Smooth muscle cell (in vitro differentiated cells): ENCODE data around the gene JOSD2. TPM values are rescaled to one million over a fixed set of nuclear protein-coding genes. Genes with fewer than 3 reads are reported as not detected.

Experiments
- DNase-seq: peaks from one replicate; lab custom pipeline; 2025; ENCODE audit not compliant: unreplicated experiment; lab: John Stamatoyannopoulos, UW
- H2AFZ ChIP-seq: fragments of 200-600 bp; sonication (generic); 2 replicates; pipeline ENCODE4 v1.6.0; 2016; ENCODE audit warnings: antibody characterized with exemption, low read depth, mild to moderate bottlenecking
- H3F3A ChIP-seq: fragments of 200-600 bp; sonication (generic); 2 replicates; pipeline ENCODE4 v1.6.0; 2017; ENCODE audit warnings: antibody characterized with exemption, low read depth
- H3K27ac ChIP-seq: fragments of 200-600 bp; sonication (generic); 2 replicates; pipeline ENCODE4 v1.5.1; 2016; ENCODE audit warnings: low read depth, mild to moderate bottlenecking
- H3K27me3 ChIP-seq: fragments of 200-600 bp; sonication (generic); 2 replicates; pipeline ENCODE4 v1.6.1; 2016; ENCODE audit warnings: low read depth, mild to moderate bottlenecking
- H3K36me3 ChIP-seq: fragments of 200-600 bp; sonication (generic); 2 replicates; pipeline ENCODE4 v1.5.1; 2016; ENCODE audit warnings: low read depth
- H3K4me1 ChIP-seq: fragments of 200-600 bp; sonication (generic); 2 replicates; pipeline ENCODE4 v1.5.1; 2016; ENCODE audit warnings: low read depth
- H3K4me2 ChIP-seq: fragments of 200-600 bp; sonication (generic); 2 replicates; pipeline ENCODE4 v1.6.0; 2016; ENCODE audit warnings: mild to moderate bottlenecking
- H3K4me3 ChIP-seq: fragments of 200-600 bp; sonication (generic); 2 replicates; pipeline ENCODE4 v1.5.1; 2016; ENCODE audit warnings: mild to moderate bottlenecking
- H3K79me2 ChIP-seq: fragments of 200-600 bp; sonication (generic); 2 replicates; pipeline ENCODE4 v1.6.0; 2016; ENCODE audit warnings: low read depth, mild to moderate bottlenecking
- H3K9ac ChIP-seq: fragments of 200-600 bp; sonication (generic); 2 replicates; pipeline ENCODE4 v1.6.0; 2016; ENCODE audit warnings: low read depth
- H3K9me3 ChIP-seq: fragments of 200-600 bp; sonication (generic); replicated peaks from 2 replicates; pipeline ENCODE4 v1.5.1; 2016; ENCODE audit warnings: low read depth
- H4K20me1 ChIP-seq: fragments of 200-600 bp; sonication (generic); 2 replicates; pipeline ENCODE4 v1.6.0; 2016; ENCODE audit warnings: low read depth
- CTCF ChIP-seq: fragments of 200-600 bp; sonication (generic); IDR thresholded peaks from 2 replicates; pipeline ENCODE4 v1.5.1; 2017; ENCODE audit warnings: borderline replicate concordance, mild to moderate bottlenecking, antibody characterized with exemption; ENCODE audit not compliant: insufficient read depth, poor library complexity, severe bottlenecking
- WGBS: methylation state at CpG from one replicate; pipeline ENCODE4 v1.1.7; 2016; ENCODE audit warnings: low lambda C conversion rate; 5-methylcytosine and 5-hydroxymethylcytosine counted together
- polyA plus RNA-seq: library from polyadenylated mRNA; unstranded; fragments of >200 nt; fragmentation: Nextera tagmentation; extraction: Ambion mirVana; gene quantifications from 2 replicates; pipeline ENCODE4 v1.2.1, GENCODE V29; 2016
- total RNA-seq: library from RNA; depleted of rRNA; stranded (reverse); fragments of >200 nt; gene quantifications from 2 replicates; pipeline ENCODE4 v1.2.3, GENCODE V29; 2014

JOSD2 gene
- total and polyA plus RNA-seq, 2 experiments from 2014 or later: 17.1 to 77.6 TPM

GRCh38 chr19:50555450-50556281, 44.7 kb upstream of the JOSD2 start:
- Histone ChIP-seq H2AFZ (peak overlapping the region; percentile 91), H4K20me1 (no peaks in the 10 kb centered on the region), H3K4me2 (peak overlapping the region; percentile 93), H3K4me1 (no peaks in the 10 kb centered on the region), H3K36me3 (no peaks in the 10 kb centered on the region), H3K9ac (no peak overlapping the region), H3K27me3 (peaks cover 26% of the 10 kb centered on the region), H3F3A (no peaks in the 10 kb centered on the region), H3K9me3 (no peaks in the 10 kb centered on the region), H3K4me3 (peak overlapping the region; percentile 62), H3K27ac (no peak overlapping the region), H3K79me2 (no peaks in the 10 kb centered on the region)
- WGBS: 43% methylated on average over 28 of the region's 28 CpGs
- no peak for DNase-seq
- TF ChIP-seq CTCF: no peak

GRCh38 chr19:50555033-50555432, 44.0 kb upstream of the JOSD2 start:
- Histone ChIP-seq H3K4me2 (no peak overlapping the region), H2AFZ (no peak overlapping the region), H3K4me1 (no peaks in the 10 kb centered on the region), H3K9me3 (no peaks in the 10 kb centered on the region), H3K27me3 (peaks cover 26% of the 10 kb centered on the region), H3K79me2 (no peaks in the 10 kb centered on the region), H3K9ac (no peak overlapping the region), H3K4me3 (no peak overlapping the region), H3F3A (no peaks in the 10 kb centered on the region), H4K20me1 (no peaks in the 10 kb centered on the region), H3K36me3 (no peaks in the 10 kb centered on the region), H3K27ac (no peak overlapping the region)
- no peak for TF ChIP-seq CTCF
- DNase-seq: no peak
- WGBS: 86% methylated on average over 12 of the region's 12 CpGs

DNA sequence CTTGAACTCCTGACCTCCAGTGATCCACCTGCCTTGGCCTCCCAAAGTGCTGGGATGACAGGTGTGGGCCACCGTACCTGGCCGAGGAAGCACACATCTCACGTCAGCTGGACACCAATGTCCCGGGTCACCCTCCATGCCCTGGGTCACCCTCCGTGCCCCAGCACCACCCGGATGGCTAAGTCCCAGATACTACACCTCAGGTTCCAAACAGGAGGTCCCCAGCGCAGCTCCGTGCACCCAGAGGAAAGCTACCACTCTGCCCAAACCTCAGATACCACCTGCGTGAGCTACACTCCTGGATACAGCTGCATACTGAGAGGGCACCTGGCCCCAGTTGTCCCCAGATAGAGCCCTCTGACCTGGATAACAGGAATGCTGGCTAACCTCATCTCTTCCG, 43.2 kb upstream of the JOSD2 start:
- TF ChIP-seq CTCF: no peak
- Histone ChIP-seq H4K20me1 (no peaks in the 10 kb centered on the region), H3K4me3 (no peak overlapping the region), H3K36me3 (no peaks in the 10 kb centered on the region), H3K9me3 (no peaks in the 10 kb centered on the region), H2AFZ (no peak overlapping the region), H3K4me1 (no peaks in the 10 kb centered on the region), H3K9ac (no peak overlapping the region), H3K79me2 (no peaks in the 10 kb centered on the region), H3K27me3 (peaks cover 26% of the 10 kb centered on the region), H3F3A (no peaks in the 10 kb centered on the region), H3K27ac (no peak overlapping the region), H3K4me2 (no peak overlapping the region)
- WGBS: 92% methylated on average over 10 of the region's 10 CpGs
- no peak for DNase-seq
